Vagina (tissue), 2 donors: ENCODE measurements around the gene RGS3.

Experiments used
- CTCF ChIP-seq, 3 experiments: fragments of 450-650 bp in 2 of 3; fragments of 200-600 bp in 1 of 3; sonication (generic) in 1 of 3; IDR thresholded peaks; one replicate each; pipeline ENCODE4 v1.5.1; 2017 to 2019; ENCODE audit warnings: antibody characterized with exemption in 3 of 3, mild to moderate bottlenecking in 2 of 3, moderate library complexity in 2 of 3
- POLR2A ChIP-seq, 2 donors: fragments of 450-650 bp; IDR thresholded peaks; one replicate each; pipeline ENCODE4 v1.6.1; 2017; ENCODE audit warnings: antibody characterized with exemption in 2 of 2, mild to moderate bottlenecking in 2 of 2, moderate library complexity in 2 of 2

- TF ChIP-seq CTCF (IDR thresholded peaks at IDR 0.05) (no peak), POLR2A (IDR thresholded peaks at IDR 0.05) (no peak)
These were observed 140.9 kb downstream of the RGS3 start for GRCh38 chr9:113604393-113604792.
